HCEC 1CT (cell line): Measurements from ENCODE around the gene MAG.

Source experiments
- DNase-seq: peaks from one replicate; pipeline ENCODE4 v3.0.0-alpha.2; 2017

The MAG gene

GRCh38 chr19:35321291-35321690, 29.3 kb downstream of the MAG start:
- DNase-seq: no peak

GRCh38 chr19:35322014-35322413, 30.1 kb downstream of the MAG start:
- DNase-seq: no peak

- DNase-seq: no peak
Measured at GRCh38 chr19:35327642-35328041, 35.7 kb downstream of the MAG start.

GRCh38 chr19:35328851-35329285, 36.9 kb downstream of the MAG start, which contains the start of gene CD22:
TSS of gene CD22 (plus strand) at chr19:35329187. CDS start at chr19:35332041, 2,854 bp downstream.
- no peak for DNase-seq

- DNase-seq: no peak
Measured at GRCh38 chr19:35329323-35329722, 37.4 kb downstream of the MAG start.

GRCh38 chr19:35330475-35330874, 38.5 kb downstream of the MAG start:
- DNase-seq: no peak

- DNase-seq: no peak
Measured at GRCh38 chr19:35331551-35332214, 39.7 kb downstream of the MAG start.

GRCh38 chr19:35332817-35333216, 40.9 kb downstream of the MAG start:
- no peak for DNase-seq

- no peak for DNase-seq
Measured at GRCh38 chr19:35334144-35334753, 42.3 kb downstream of the MAG start.

- DNase-seq: no peak
Measured at GRCh38 chr19:35336166-35336955, 44.4 kb downstream of the MAG start.

GRCh38 chr19:35337097-35337983, 45.4 kb downstream of the MAG start:
- DNase-seq: no peak

- DNase-seq: no peak
Measured at GRCh38 chr19:35337984-35338296, 46.0 kb downstream of the MAG start.

GRCh38 chr19:35340431-35340830, 48.5 kb downstream of the MAG start:
- no peak for DNase-seq

- DNase-seq: no peak
Measured at GRCh38 chr19:35341006-35341405, 49.0 kb downstream of the MAG start.

- DNase-seq: no peak
Measured at GRCh38 chr19:35341565-35342225, 49.7 kb downstream of the MAG start.

GRCh38 chr19:35342430-35342829, 50.5 kb downstream of the MAG start:
- no peak for DNase-seq

GRCh38 chr19:35344511-35345031, 52.6 kb downstream of the MAG start:
- DNase-seq: no peak

- DNase-seq: no peak
Measured at GRCh38 chr19:35345671-35346111, 53.7 kb downstream of the MAG start.

GRCh38 chr19:35346193-35347052, 54.5 kb downstream of the MAG start:
- no peak for DNase-seq

GRCh38 chr19:35347171-35347929, 55.4 kb downstream of the MAG start, which contains the start of gene FFAR1:
TSS of gene FFAR1 (plus strand) at chr19:35347902. CDS start at chr19:35351552, 3,650 bp downstream.
- no peak for DNase-seq
